Measurements from ENCODE around the gene KIF3B.
"Not testable (repeated sequence)": the region's sequence is repeated elsewhere in the genome, so short reads cannot be mapped to it uniquely, and the experiment has no call there.

The KIF3B gene

GRCh38 chr20:32248043-32248442 is 29.4 kb upstream of the KIF3B start:
- DNase-seq (ENCODE audit: insufficient read length, low spot score) (no peak), FAIRE-seq (no peak)
- TF ChIP-seq CTCF (IDR thresholded peaks at IDR 0.05; ENCODE audit: insufficient read depth, missing control alignments) = no peak

- DNase-seq (ENCODE audit: insufficient read length, low spot score) = no peak
- no peak for TF ChIP-seq CTCF (IDR thresholded peaks at IDR 0.05; ENCODE audit: insufficient read depth, missing control alignments)
- no peak for FAIRE-seq
Measured at GRCh38 chr20:32249030-32249738, 28.3 kb upstream of the KIF3B start.

- DNase-seq (ENCODE audit: insufficient read length, low spot score) (no peak), FAIRE-seq (no peak)
- TF ChIP-seq CTCF (IDR thresholded peaks at IDR 0.05; ENCODE audit: insufficient read depth, missing control alignments) = no peak
Measured at GRCh38 chr20:32251470-32251869, 26.0 kb upstream of the KIF3B start.

- TF ChIP-seq CTCF (IDR thresholded peaks at IDR 0.05; ENCODE audit: insufficient read depth, missing control alignments) = no peak
- FAIRE-seq = no peak
Measured at GRCh38 chr20:32252189-32252588, 25.3 kb upstream of the KIF3B start.

GRCh38 chr20:32260973-32261372 is 16.5 kb upstream of the KIF3B start:
- FAIRE-seq; DNase-seq (ENCODE audit: insufficient read length, low spot score): not testable (repeated sequence)

More at GRCh38 chr20:32252189-32252588, 25.3 kb upstream of the KIF3B start:
- DNase-seq (ENCODE audit: insufficient read length, low spot score) = no peak

- FAIRE-seq (no peak), DNase-seq (ENCODE audit: insufficient read length, low spot score) (no peak)
- TF ChIP-seq CTCF (IDR thresholded peaks at IDR 0.05; ENCODE audit: insufficient read depth, missing control alignments) = no peak
Measured at GRCh38 chr20:32261644-32262043, 15.8 kb upstream of the KIF3B start.

GRCh38 chr20:32263398-32263954 is 14.0 kb upstream of the KIF3B start:
- no peak for TF ChIP-seq CTCF (IDR thresholded peaks at IDR 0.05; ENCODE audit: insufficient read depth, missing control alignments)
- FAIRE-seq (no peak), DNase-seq (ENCODE audit: insufficient read length, low spot score) (no peak)
